ENCODE results near the gene RDH16.
"Not testable (repeated sequence)": the region's sequence is repeated elsewhere in the genome, so short reads cannot be mapped to it uniquely, and the experiment has no call there.

The RDH16 gene

DNA sequence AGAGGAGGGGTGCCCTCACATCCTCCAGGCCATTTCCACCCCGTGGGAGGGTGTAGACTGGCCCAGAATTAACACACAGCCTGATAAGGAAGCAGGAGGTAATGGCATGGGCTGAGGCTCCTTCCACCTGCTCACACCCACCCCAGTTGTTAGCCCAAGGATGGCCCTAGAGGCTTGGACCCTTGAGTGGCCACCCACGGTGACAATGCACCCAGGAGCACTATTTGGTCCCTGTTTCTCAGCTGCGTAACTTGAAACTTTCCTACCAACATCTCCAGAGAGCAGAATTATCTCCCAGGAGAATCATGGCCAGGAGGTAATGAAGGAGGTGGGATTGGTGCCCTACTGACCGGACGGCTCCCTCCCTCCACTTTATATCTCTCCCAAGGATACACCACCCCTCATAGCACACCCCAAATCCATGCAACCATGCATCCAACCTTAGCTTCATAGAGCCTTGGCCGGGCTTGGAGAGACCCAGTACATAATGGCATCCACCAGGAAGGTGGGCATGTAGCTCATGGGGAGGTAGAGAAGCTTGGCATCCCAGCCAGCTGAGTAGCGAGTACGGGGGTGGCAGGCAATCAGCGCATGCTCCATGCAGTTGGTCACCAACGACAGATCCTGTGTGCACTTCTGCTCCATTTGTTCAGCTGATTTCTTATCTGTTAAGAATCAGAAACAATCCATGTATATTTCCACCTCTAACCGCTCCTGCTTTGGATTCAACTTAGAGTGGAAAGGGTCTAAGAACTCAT lies 5.6 kb downstream of the RDH16 start:
- DNase-seq = no peak

DNA sequence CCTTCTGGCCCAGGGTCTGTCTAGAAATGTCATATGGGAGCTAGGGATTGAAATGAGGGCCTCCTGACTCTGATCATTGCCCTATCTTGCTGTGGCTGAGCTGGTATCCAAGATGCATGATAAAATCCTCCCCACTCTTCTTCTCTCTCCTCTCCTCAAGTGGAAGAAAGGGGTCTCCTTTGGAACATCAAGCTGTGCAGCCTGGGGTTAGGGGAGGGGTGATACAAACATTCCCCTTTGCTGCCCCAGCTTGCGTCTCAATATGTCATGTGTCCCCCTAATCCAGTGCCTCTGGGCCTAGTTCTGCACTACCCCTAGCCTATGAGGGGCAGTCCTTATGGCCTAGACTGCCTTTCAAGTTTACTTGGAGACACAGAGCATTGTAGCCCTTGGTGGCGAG lies 8.5 kb downstream of the RDH16 start:
- DNase-seq = no peak

DNA sequence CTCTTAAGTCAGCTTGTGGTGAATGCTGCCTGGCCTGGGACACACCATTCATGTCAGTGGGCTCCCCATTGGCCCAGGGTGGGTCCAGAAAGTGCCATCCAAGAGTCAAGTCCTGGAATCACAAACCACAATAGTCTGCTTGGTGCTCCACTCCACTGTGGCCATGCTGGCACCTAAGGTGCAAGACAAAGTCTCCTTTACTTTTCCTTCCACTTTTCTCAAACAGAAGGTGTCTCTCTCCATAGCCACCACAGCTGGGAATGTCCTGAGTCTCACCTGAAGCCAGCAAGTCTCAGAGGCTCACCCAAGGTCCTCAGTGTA lies 9.0 kb downstream of the RDH16 start:
- no peak for DNase-seq

DNA sequence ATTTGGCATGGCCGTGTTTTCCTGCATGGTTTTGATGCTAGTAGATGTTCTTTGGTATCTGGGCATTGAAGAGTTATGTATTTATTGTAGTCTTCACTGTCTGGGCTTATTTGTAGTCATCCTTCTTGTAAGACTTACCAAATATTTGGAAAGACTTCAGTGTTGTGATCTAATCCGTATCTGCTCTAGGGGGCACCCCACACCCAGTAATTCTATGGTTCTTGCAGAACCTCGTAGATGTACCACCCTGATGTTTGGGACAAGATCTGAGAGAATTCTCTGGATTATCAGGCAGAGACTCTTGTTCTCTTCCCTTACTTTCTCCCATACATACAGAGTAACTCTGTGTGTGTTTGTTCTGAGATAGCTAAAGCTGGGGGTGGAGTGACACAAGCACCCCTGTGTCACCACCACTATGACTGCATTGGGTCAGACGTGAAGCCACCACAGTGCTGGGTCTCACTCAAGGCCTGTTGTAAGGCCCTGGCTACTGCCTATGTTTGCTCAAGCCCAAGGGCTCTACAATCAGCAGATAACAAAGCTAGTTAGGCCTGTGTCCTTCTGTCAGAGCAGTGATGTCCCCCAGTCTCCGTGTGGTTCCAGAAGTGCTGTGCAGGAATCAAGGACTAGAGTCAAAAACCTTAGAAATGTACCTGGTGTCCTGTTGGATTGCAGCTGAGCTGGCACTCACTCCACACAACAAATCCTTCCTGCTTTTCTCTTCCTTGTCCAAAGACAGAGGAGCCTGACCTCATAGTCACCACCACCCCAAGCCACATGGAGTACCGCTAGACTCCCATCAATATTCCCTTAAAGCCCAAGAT lies 9.6 kb downstream of the RDH16 start:
- no peak for DNase-seq

DNA sequence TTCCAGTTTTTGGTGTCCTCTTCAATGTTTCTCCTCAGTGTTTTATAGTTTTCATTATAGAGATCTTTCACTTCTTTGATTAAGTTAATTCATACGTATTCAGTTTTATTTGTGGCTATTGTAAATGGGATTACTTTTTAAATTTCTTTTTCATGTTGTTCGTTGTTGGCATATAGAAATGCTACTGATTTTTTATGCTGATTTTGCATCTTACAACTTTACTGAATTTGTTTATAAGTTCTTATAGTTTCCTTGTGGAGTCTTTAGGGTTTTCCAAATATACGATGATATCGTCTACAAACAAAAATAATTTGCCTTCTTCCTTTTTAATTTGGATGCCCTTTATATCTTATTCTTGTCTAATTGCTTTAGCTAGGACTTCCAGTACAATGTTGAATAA lies 13.5 kb downstream of the RDH16 start:
- DNase-seq = no peak

DNA sequence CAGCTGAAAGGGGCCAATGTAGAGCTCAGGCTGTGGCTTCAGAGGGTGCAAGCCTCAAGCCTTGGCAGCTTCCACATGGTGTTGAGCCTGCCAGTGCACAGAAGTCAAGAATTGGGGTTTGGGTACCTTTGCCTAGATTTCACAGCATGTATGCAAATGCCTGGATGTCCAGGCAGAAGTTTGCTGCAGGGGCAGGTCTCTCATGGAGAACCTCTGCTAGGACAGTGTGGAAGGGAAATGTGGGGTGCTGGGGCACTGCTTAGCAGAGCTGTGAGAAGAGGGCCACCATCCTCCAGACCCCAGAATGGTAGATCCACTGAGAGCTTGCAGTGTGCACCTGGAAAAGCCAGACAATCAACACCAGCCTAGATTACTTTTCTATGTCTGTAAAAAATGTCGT lies 14.0 kb downstream of the RDH16 start:
- DNase-seq = not testable (repeated sequence)

DNA sequence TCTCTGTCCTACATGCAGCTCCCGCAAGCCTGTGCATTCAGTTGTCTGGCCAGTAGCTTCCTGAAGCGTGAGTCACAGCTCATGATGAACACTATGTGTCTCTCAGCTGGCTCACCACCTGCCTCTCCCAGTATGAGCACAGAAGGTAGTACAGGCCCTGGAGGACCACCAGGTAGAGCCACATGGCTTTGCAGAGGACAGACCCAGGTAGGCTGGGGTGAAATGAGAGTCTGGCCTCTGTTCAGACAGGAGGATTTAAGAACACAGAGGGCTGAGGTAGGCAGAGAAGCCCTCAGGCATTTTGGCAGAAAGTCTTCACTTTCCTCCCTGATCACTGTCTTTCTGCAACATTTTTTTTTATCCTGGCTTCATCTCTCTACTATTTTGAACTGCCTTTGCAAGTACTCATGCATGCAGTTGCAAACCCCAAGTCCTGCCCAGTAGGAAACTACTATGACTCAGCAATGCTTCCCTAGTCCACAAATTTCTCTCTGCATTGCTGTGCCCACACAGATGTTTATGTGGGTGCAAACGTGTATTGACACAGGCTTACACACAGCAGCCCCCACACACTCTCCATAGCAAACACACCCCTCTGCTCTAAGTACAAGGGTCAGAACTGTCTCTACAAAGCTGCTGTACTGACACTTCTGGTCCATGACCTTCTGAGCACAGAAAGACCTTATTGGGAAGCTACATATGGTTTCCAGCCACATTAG lies 15.9 kb downstream of the RDH16 start:
- DNase-seq = no peak

DNA sequence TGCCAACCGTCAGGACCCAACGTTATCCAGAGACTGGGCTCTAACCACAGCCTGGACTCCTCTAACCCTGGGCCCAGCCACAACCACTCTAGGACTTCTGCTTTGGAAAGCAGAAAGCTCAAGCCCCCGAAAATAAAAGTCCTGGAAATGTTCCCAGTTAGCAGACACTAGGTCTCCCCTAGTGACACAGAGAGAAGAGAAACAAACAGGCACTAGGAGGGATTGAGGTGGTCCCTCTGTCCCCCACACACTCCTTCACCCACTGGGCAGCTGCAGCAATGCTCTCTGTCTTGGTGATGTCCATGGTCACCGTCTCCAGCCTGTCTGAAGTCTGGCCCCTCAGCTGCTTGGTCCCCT lies 16.5 kb downstream of the RDH16 start:
- DNase-seq = not testable (repeated sequence)

DNA sequence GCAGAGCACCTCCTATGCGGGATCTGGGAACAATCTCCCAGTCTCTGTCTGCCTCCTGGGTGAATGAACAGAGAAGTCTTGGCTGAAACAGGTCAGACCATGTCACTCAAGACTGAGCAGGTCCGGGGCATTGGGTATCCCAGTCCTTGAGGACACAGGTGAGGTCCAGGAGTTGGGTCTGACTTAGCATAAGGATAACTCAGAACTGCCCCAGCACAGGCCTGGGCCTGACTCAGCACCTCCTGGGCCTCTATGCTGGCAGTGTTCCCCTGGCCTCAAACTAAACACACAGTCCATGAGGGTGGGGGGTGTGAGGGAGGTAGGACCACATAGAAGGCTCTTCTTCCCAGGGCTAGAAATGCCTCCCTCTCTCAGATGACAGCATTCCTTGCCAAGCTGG lies 21.7 kb downstream of the RDH16 start:
- no peak for DNase-seq

DNA sequence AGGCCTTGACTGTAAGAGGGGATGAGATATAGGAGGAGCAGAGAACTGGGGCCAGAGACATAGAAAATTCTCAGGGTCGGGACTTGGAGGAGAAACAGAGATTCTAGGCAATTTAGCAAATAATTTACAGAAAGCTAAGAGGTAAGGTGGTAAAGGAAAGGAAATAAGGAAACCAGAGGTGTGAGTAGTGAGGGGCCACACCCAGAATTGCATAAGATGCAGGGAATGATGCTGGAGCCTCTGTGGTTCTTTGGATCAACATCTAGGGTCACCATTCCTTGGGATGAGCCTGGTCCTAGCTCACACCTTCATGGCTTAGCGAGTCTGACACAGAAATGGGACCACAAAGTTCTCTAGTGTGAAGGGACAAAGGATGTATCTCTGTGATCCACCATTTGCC lies 22.3 kb downstream of the RDH16 start:
- DNase-seq = no peak

DNA sequence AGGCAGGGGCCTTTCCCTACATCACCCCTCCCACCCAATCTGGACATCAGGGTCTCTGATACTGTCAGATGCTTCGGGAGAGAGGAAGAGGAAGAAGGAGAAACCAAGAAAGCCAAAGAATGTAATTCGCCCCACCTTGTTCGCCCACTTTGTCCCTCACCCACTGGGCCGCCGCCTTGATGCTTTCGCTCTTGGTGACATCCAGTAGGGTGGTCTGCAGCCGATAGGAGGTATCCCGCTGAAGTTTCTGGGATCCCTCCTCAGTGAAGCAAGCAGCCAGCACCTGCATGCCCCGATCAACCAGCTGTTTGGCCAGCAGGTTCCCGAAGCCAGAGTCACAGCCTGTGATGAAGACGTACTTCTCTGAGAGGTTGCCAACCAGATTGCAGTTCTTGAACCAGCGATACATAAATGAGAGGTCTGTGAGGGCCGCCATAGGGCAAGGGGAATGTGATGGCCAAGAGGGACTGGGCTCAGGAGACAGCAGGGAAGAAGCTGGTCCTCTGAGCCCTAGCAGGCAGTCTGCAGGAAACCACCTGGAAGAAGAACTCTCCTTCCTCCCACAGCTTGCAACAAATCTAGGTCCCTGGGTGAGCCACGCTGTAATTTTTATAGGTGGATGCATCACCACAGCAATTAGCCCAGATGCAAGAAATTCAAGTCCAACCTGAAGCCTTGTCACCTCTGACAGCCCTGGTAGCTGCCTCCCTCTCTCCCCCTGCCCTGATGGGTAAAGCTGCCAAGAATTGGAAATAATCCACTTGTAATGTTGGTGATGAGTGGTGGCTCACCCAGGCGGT lies 23.4 kb downstream of the RDH16 start, which contains the start of gene SDR9C7:
Gene SDR9C7 (minus strand): TSS at position 583 of the 800 bp plus-strand sequence. CDS start 147 bp downstream, at position 436.
- DNase-seq = no peak

DNA sequence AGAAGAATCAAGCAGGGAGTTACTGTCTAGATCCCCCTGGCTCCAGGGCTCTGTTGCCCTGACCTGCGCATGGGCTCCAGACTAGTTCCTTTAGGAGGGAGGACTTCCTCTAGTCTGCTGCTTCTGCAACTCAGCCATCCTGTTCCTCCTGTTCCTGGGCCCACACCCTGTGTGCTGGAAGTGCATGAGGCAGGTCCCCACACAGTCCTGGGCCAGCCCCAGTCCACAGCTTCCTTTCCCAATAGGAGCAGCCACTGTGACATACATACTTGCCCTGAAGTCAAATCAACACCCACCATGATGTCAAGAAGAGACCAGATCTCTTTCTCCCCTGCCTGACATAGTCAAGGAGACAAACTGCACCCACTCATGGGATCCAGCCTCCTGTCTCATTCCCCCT lies 24.5 kb downstream of the RDH16 start:
- no peak for DNase-seq

DNA sequence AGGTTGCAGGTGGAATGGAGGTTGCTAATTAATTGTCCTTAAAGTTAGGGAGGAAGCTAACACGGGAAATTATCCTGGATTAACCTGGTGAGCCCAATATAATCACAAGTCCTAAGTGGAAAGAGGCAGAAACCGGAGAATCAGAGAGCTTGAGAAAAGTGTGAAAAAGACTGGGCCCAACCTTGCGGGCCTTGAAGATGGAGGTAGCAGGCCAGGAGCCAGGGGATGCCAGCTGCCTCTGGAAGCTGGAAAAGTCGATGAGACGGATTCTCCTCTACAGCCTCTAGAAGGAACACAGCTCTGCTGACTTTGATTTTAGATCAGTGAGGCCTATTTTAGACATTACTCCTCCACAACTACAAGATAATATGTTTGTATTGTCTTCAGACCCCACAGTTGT lies 25.3 kb downstream of the RDH16 start:
- no peak for DNase-seq

DNA sequence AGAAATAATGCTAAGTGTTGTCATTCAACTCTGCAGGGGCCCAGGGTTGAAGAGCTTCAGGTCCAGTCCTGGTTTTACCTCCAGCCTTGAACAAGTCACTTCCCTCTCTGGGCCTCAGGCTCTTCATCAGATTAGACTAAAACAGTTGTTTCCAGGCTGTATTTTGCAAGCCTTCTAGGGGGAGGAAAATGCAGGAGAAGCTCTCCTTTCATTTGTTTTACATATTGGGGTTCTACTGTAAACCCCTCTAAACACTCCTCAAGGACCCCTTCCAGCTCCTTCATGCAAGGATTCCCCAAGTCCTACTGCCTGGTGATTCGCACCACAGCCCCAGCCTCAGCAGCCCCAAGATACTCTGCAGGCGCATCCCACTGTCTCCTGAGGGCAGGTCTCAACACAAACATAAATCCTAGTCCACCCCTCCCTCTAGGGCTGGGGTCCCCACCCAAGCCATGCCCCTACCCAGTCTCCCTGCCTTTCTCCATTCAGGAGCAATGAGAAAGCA lies 25.9 kb downstream of the RDH16 start:
- DNase-seq = no peak

DNA sequence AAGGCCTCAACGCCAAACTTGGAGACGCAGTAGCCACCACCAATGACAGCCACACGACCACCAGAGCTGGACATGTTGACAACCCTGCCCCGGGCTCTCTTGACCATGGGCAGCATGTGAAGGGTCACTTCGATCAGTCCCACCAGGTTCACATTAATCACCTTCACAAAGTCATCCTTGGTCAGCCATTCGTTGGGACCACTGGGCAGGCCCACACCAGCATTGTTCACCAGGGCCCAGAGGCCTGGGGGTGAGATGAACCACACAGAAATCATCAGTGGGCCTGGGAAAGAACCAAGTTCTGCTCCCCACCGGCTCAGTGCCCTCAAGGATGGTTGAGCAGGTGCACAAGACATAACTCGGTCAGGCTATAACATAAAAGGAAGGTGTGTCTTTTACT lies 27.2 kb downstream of the RDH16 start:
- DNase-seq = no peak

DNA sequence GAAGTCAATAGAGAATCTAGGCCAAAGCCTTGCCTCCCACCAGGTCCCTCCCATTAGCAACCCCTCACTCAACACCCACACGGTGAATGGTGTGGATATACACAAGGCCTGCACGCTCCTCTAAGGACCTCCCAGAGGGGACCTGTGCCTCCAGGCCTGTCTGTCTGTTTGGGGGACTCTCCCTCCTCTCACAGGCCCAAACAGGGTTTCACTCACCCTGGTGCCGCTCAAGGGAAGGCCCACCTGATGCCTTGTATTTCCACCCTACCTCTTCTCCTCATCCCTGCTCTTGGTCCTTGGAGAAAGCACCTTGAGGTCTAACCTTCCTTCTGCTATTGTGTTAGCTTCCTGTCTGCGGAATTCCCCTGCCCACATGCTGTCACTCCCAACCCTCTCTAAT lies 27.6 kb downstream of the RDH16 start:
- no peak for DNase-seq

DNA sequence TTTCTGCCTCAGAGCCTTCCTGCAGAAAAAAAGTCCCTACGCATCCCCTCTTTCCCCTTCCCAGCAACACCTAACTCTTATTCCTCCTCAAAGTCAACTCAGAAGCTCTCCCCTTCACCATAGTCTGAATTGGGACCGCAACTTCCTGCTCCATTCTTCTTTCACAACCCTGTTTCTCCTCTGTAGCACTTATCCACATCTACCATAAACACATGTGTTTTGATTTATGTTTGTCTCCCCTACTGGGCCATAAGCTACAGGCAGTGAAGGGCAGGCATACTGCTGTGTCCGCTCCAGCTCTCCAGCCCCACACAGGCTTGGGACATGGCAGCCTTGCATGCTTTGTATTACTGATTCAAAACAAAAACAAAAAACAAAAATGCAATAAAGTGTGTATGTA lies 29.1 kb downstream of the RDH16 start:
- no peak for DNase-seq

DNA sequence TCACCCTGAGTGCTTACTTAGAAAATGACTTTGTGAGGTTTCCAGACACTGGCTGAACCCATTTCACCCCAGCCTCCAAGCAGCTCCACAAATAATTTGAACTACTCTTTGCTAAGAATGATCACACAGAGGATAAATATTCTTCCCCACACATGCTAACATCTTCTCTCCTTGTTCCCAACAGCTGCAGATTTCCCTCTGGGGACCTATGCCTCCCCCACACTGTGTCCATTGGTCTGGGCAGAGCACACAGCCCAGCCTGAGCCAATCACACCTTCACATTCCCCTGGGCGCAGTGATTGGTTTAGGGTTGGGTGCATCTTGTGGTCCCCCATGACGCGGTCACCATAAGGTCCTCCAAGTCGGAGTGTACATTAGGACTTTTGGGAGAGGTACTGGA lies 30.1 kb downstream of the RDH16 start:
- no peak for DNase-seq

DNA sequence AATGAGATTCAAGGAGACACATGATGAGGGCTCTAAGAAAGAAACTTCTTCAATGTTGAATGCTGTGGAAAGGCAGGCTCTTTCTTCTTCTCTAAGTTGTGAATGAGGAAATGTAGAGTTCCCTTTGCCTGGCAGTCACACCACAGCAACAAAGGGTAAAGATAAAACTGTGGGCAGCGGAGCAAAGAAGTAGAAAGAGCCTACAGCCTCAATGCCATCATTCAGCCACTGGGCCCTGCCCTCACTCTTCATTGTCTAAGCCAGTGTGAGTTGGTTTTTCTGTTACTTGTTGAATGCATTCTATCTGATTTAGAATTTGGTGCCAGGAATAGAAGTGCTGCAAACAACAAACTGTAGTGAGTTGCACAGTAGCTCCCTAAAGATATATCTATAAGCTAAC lies 35.4 kb downstream of the RDH16 start:
- DNase-seq = no peak

DNA sequence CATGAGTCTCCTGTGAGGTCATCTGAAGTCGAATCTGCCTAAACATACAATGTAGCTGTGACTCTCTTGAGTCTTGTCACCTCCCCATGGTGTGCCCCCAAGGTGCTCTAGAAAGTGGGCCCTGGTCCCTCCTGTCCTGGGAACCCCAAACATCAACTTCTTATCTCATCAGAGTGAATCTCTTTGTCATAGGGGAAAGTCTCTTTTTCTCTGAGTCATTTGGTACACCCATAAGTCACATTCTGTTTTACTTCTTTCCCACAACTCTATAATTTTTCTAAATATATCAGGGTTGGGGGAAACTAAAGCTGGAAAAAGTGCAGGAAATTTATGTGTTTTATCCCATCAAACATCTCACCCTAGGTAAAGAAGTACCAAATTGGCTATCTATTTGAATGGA lies 36.1 kb downstream of the RDH16 start:
- no peak for DNase-seq

DNA sequence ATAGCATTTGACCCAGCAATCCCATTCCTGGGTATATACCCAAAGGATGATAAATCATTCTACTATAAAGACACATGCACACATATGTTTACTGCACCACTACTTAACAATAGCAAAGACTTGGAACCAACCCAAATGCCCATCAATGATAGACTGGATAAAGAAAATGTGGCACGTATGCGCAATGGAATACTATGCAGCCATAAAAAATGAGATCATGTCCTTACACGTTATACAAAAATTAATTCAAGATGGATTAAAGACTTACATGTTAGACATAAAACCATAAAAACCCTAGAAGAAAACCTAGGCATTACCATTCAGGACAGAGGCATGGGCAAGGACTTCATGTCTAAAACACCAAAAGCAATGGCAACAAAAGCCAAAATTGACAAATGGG lies 39.3 kb downstream of the RDH16 start:
- not testable (repeated sequence) for DNase-seq

DNA sequence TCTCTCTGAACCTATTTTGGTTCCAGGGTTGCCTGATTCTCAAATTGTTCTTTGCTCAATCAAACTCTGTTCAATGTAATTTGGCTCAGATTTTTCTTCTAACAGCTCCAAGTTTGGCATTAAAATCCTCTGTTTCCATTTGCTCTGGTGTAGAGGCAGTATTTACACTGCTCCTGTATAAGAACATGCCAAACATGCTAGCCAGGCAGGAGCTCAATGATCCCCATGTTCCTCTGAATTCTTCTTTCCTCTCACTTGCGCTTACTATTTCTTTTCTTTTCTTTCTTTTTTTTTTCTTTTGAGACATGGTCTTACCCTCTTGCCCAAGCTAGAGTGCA lies 40.4 kb downstream of the RDH16 start:
- no peak for DNase-seq
